Thyroid gland (tissue), 4 donors: ENCODE data around the gene CEP85. TPM values are rescaled to one million over a fixed set of nuclear protein-coding genes. Genes with fewer than 3 reads are reported as not detected.

Experiments
- DNase-seq, 2 donors: peaks; one replicate each; pipeline ENCODE4 v3.0.0-alpha.2; 2019
- H3K27ac ChIP-seq, 3 donors: fragments of 200-600 bp; sonication (generic); 1 replicate in 2 of 3; 2 replicates in 1 of 3; pipeline ENCODE4 v1.5.1; 2016 to 2019; ENCODE audit warnings: mild to moderate bottlenecking in 1 of 3, moderate library complexity in 1 of 3
- H3K27me3 ChIP-seq: fragments of 200-600 bp; sonication (generic); one replicate; pipeline ENCODE4 v1.5.1; 2019
- H3K36me3 ChIP-seq, 2 donors: fragments of 200-600 bp; sonication (generic); one replicate each; pipeline ENCODE4 v1.5.1; 2016 to 2019
- H3K4me1 ChIP-seq, 2 donors: fragments of 200-600 bp; sonication (generic); one replicate each; pipeline ENCODE4 v1.5.1; 2017 to 2019
- H3K4me3 ChIP-seq, 3 donors: fragments of 200-600 bp; sonication (generic); replicated peaks in 1 of 3; 1 replicate in 2 of 3; 2 replicates in 1 of 3; pipeline ENCODE4 v1.5.1; 2016; ENCODE audit warnings: mild to moderate bottlenecking in 1 of 3
- H3K9me3 ChIP-seq: fragments of 200-600 bp; sonication (generic); one replicate; pipeline ENCODE4 v1.5.1; 2017
- POLR2A ChIP-seq, 2 donors: fragments of 450-650 bp; IDR thresholded peaks; one replicate each; pipeline ENCODE4 v1.6.1; 2017; ENCODE audit warnings: antibody characterized with exemption in 2 of 2, mild to moderate bottlenecking in 2 of 2, moderate library complexity in 1 of 2
- WGBS, 2 donors: methylation state at CpG; one replicate each; pipeline ENCODE4 v1.1.5; 2017; 5-methylcytosine and 5-hydroxymethylcytosine counted together
- intact Hi-C: fragments of 100-400 bp; cut with DNase I; formaldehyde crosslinking; loops from one replicate; pipeline ENCODE4 v1.15.1; 2023
- total RNA-seq, 4 donors: library from RNA; depleted of rRNA; stranded (reverse); fragments of >200 nt; gene quantifications; one replicate each; pipeline ENCODE4 v1.2.3, GENCODE V29; 2016
- TF ChIP-seq, protein P1 (sequence below), 6 experiments: fragments of 200-600 bp in 3 of 6; fragments of 450-650 bp in 3 of 6; sonication (generic) in 3 of 6; IDR thresholded peaks; one replicate each; pipeline ENCODE4 v1.5.1; 2016 to 2019; ENCODE audit warnings: antibody characterized with exemption in 6 of 6, mild to moderate bottlenecking in 2 of 6, inconsistent platforms in 1 of 6, moderate library complexity in 1 of 6

CEP85 gene
- total RNA-seq, 4 donors from 2014 or later = 16.0 to 27.0 (median 17.0) TPM

DNA sequence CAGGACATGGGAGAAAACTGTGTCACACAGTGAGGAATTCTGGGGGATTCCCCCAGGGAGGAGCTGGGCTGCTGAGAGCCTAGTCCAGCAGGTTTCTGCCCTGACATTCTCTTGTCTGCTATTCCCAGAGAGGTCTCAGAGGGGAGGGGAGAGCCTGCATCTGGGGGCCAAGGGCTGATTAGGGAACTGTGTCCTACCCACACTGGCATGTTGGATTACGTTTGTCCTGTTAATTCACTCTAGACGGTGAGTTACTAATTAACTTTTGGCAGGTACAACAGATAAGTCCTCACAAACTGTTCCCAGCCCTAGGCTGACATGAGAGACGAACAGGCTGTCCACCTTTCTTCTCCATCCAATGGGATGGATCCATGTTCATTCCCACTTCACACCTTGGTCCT, 43.3 kb downstream of the CEP85 start:
- Histone ChIP-seq H3K4me3 (no peak overlapping the region), H3K4me1 (peaks cover 23 to 59% of the 10 kb centered on the region in 2 donors), H3K36me3 (peaks cover 7 to 12% of the 10 kb centered on the region in 2 donors), H3K9me3 (no peaks in the 10 kb centered on the region), H3K27me3 (no peaks in the 10 kb centered on the region), H3K27ac (peak overlapping the region in 2 of 3 donors; percentile 85 to 89)
- WGBS, 2 donors = 70 to 81% methylated on average over 3 of the region's 3 CpGs
- TF ChIP-seq POLR2A (IDR thresholded peaks at IDR 0.05) = no peak
- TF ChIP-seq, protein P1, sequence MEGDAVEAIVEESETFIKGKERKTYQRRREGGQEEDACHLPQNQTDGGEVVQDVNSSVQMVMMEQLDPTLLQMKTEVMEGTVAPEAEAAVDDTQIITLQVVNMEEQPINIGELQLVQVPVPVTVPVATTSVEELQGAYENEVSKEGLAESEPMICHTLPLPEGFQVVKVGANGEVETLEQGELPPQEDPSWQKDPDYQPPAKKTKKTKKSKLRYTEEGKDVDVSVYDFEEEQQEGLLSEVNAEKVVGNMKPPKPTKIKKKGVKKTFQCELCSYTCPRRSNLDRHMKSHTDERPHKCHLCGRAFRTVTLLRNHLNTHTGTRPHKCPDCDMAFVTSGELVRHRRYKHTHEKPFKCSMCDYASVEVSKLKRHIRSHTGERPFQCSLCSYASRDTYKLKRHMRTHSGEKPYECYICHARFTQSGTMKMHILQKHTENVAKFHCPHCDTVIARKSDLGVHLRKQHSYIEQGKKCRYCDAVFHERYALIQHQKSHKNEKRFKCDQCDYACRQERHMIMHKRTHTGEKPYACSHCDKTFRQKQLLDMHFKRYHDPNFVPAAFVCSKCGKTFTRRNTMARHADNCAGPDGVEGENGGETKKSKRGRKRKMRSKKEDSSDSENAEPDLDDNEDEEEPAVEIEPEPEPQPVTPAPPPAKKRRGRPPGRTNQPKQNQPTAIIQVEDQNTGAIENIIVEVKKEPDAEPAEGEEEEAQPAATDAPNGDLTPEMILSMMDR (IDR thresholded peaks at IDR 0.05) = no peak
- no peak for DNase-seq
- intact Hi-C loops = loop anchor here (5.0 kb wide), 1 partner anchor 45 kb away; no protein-coding TSS in a partner anchor

DNA sequence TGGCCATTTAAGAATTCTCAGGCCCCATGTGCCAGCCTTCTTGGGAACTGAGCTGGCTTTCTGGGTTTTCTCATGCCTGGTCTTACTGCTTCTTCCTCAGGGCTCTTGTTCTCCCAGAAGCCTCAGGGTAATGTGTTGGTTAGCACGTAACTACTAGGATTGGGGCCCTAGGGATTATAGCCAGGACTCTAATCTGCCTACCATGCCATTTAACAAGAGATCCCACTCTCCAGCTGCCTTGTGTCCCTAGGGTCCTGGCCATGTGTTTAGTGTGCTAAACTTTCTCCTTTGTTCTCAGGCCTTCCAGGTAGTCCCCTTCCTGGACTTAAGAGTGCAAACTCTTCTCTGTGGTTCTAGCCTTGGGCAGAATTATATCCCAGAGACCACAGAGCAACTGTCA, 43.7 kb downstream of the CEP85 start:
- no peak for DNase-seq
- Histone ChIP-seq H3K27me3 (no peaks in the 10 kb centered on the region), H3K4me1 (peaks cover 23 to 59% of the 10 kb centered on the region in 2 donors), H3K9me3 (no peaks in the 10 kb centered on the region), H3K4me3 (no peak overlapping the region), H3K36me3 (peaks cover 7 to 12% of the 10 kb centered on the region in 2 donors), H3K27ac (peak overlapping the region in 2 of 3 donors; percentile 85 to 89)
- TF ChIP-seq, protein P1 (IDR thresholded peaks at IDR 0.05) = no peak
- no peak for TF ChIP-seq POLR2A (IDR thresholded peaks at IDR 0.05)
- intact Hi-C loops = loop anchor here (5.0 kb wide), 1 partner anchor 45 kb away; no protein-coding TSS in a partner anchor
- WGBS, 2 donors = 82 to 100% methylated on average over 1 of the region's 1 CpG

DNA sequence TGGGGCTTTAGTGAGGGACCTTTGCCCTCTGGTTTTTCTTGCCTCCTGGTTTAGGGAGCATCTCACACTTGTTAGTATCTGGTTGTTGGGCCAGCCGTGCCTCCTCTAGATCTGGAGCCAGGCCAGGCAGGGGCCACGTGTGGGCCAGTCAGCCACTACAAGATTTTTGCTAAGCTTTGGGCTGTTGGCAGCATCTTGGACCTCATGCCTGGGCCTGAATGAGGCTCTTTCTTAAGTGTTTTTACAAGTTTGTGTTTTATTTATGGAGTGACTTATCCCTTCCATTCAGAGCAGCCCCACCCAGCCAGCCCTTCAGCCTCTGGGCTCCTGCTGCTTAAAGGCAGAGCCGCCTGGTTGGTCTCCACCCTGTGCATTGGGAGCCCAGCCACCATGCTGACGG, 44.3 kb downstream of the CEP85 start:
- intact Hi-C loops = loop anchor here (5.0 kb wide), 1 partner anchor 44 kb away; no protein-coding TSS in a partner anchor
- peaks cover 23 to 59% of the 10 kb centered on the region in 2 donors for H3K4me1 ChIP-seq
- H3K4me3 ChIP-seq = no peak overlapping the region
- peaks cover 7 to 9% of the 10 kb centered on the region in 2 donors for H3K36me3 ChIP-seq
- H3K27ac ChIP-seq = peak overlapping the region; percentile 39 to 89 (median 85)
- 27 to 40% methylated on average over 4 of the region's 4 CpGs for WGBS, 2 donors
- no peaks in the 10 kb centered on the region for H3K9me3 ChIP-seq
- DNase-seq = peak; percentile 75 to 86
- H3K27me3 ChIP-seq = no peaks in the 10 kb centered on the region
- TF ChIP-seq POLR2A (IDR thresholded peaks at IDR 0.05) = no peak
- TF ChIP-seq, protein P1 (IDR thresholded peaks at IDR 0.05) = no peak

DNA sequence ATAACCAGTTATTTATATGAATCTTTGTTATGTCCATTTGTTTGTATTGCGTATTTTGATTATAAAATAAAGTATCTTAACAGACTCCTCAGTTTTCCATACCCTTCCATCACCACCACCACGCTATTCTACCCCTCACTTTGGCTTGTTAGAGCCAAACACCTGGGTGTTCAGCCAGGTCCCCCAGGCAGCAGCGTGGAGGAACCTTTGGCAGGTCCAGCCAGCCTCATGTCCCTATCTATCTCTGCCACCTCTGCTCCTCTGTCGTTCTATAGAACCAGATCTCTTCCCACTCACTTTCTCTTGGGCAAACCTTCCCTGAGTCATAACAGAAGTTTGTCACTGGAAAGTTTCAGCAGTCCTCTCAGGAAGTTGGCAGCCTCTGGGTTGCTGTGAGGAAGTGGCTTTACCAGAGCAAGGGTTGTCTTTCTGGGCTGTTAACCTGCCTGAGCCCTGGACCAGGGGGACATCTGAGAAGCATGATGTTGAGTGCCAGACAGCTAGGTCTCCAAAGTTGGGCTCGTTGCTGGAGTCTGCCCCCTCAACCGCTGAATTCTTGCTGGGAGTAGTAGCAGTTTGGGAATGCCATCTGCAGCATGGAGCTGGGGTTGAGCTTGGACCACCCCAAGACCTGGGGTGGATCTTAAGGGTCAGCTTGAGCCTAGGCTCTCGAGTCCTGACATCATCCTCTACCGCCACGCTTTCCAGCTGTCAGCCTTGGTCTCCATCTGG, 44.9 kb downstream of the CEP85 start:
- peak overlapping the region in 2 of 3 donors; percentile 77 to 78 for H3K4me3 ChIP-seq
- H3K27ac ChIP-seq = peak overlapping the region; percentile 85 to 96 (median 89)
- peaks cover 6 to 7% of the 10 kb centered on the region in 2 donors for H3K36me3 ChIP-seq
- 61 to 62% methylated on average over 9 of the region's 9 CpGs for WGBS, 2 donors
- TF ChIP-seq, protein P1 (IDR thresholded peaks at IDR 0.05) = no peak
- no peak for TF ChIP-seq POLR2A (IDR thresholded peaks at IDR 0.05)
- H3K9me3 ChIP-seq = no peaks in the 10 kb centered on the region
- peaks cover 23 to 59% of the 10 kb centered on the region in 2 donors for H3K4me1 ChIP-seq
- intact Hi-C loops = loop anchor here (5.0 kb wide), 1 partner anchor 43 kb away; no protein-coding TSS in a partner anchor
- no peaks in the 10 kb centered on the region for H3K27me3 ChIP-seq
- no peak for DNase-seq
